Measurements from ENCODE around the gene TP53I13.

GRCh38 chr17:29615048-29615385, 46.5 kb downstream of the TP53I13 start:
- TF ChIP-seq CTCF (IDR thresholded peaks at IDR 0.05): no peak
- no peak for TF ChIP-seq POLR2A (IDR thresholded peaks at IDR 0.05)
